Activated CD8-positive, alpha-beta memory T cell treated with anti-CD3 and anti-CD28 coated beads, Interleukin-2, amount 50 U/mL, for 48 hours (primary cell): ENCODE measurements around the gene KMT2E.
"Not testable (repeated sequence)": the region's sequence is repeated elsewhere in the genome, so short reads cannot be mapped to it uniquely, and the experiment has no call there.

Experiments
- DNase-seq: peaks from one replicate; pipeline ENCODE4 v3.0.0-alpha.2; 2020

The KMT2E gene

DNA sequence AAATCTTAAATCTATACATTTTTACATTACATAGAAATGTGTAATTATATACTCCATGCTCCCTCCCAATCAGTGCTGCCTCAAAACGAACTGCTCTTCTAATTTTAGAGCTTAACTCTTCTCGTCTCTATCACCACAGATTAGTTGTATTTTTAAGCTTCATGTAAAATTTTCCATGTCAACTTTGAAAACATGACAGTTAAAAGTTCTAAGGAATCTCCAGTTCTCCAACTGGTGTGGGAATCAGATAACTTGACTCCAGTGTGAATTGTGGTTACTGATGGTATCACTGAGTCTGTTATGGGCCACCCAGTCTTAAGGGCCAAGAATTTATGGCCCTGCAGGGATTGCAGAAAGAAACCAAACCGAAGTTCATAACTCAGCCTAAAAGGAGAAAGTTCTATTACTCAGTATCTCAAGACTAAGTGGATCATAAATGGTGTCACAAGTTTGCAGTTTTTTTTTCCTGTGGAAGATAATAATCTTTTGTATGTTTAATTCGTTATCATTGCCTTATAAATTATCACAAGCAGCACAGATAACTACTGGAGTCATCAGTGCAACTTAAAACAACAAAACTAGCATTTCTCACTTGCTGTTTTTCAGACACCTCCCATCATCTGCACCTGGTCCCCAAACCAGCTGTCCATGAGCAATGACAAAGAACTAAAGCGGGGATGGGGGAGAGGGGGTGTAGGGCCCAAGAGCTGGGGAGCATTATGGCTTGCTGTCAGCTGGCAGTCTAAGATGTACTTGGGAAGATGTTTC lies 31.5 kb upstream of the KMT2E start:
- DNase-seq: no peak

GRCh38 chr7:104983076-104983577 lies 30.9 kb upstream of the KMT2E start:
- no peak for DNase-seq

DNA sequence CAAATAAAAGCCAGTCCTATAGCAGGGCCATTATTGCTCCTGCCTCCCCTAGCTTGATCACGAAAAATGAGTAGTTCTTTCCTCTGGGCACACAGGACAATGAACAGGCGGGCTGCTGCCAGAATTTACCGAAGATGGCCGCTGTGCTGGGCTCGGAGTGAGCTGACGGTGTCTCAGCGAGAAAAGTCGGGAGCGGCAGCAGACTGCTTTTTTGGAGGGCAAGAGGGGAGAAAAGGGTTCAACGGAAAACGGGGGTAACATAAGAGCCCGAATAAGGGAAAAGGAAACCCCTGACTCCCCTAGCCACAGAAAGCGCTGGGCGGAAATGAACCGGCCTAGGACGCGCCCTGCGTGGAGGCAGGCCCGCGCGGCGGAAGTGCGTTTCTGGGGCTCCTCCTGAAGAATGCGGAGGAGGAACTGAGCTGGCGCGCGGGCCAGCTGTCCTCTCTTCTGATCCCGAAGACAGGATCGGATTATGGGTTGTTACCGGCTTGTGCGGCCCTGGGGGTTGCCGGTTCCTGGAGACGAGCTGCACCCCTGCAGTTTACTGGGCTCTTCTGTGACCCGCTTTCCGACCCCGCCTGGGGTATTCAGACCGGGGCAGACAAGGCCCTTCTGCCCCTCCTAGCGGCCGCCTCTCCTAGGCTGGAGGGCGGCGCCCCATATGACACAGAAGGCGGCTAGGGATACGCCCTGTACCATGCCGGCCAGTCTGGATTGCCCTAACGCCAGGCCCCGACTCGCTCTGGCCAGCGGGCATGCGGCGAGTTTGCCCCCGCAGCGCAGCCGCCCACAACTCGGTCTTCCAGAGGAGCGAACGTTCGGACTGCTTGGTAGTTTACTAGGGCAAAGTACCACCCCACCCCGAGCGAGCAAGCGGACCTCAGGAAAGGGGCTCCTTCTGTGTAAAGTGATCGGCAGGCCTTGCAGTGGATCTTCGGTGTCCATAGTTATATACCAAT lies 30.1 kb upstream of the KMT2E start:
- DNase-seq: peak; percentile 90

GRCh38 chr7:104984585-104985258 lies 29.3 kb upstream of the KMT2E start:
- no peak for DNase-seq

- DNase-seq: no peak
Observed at GRCh38 chr7:104985259-104985617, 28.8 kb upstream of the KMT2E start.

DNA sequence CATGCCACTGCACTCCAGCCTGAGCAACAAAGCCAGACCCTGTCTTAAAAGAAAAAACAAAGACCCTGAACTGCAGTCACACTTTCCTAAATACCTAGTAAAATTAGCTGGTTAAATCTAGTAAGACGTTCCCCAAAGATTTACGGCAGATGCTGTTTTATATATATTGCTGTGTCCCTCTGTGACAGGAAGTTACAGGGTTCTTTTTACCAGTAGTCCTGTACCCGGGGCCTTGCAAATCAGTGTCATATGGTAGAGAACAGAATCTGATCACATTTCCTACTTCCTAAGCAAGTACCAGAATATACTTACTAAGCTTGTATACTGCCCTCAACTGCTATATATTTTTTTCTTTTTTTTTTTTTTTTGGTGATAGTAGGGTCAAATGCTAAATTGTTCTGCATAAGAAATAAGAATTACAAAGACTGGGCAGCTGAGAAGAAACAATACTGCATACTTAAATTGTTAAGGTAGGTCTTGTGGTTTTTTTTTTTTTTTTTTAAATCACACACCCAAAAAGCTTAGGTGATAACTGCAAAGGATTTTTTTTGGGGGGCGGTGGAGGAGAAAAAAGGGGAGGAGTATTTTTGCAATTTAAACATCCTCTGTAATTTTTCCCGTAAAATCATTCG lies 27.3 kb upstream of the KMT2E start:
- DNase-seq: no peak

DNA sequence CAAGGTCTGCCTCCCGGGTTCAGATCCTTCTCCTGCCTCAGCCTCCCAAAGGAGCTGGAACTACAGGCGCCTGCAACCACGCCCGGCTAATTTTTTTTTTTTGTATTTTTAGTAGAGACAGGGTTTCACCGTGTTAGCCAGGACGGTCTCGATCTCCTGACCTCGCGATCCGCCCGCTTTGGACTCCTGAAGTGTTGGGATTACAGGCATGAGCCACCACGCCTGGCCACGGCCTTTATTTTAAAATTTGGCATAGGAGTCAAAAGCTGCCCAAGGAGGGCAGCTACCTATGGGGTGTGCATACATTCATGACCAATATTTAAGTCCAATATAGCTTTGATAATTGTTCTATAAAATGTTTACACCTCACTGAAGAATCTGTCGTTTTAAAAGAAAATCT lies 26.6 kb upstream of the KMT2E start:
- DNase-seq: not testable (repeated sequence)

- DNase-seq: no peak
Observed at GRCh38 chr7:104990983-104991382, 23.0 kb upstream of the KMT2E start.

GRCh38 chr7:104992306-104992705 lies 21.7 kb upstream of the KMT2E start:
- DNase-seq: no peak

DNA sequence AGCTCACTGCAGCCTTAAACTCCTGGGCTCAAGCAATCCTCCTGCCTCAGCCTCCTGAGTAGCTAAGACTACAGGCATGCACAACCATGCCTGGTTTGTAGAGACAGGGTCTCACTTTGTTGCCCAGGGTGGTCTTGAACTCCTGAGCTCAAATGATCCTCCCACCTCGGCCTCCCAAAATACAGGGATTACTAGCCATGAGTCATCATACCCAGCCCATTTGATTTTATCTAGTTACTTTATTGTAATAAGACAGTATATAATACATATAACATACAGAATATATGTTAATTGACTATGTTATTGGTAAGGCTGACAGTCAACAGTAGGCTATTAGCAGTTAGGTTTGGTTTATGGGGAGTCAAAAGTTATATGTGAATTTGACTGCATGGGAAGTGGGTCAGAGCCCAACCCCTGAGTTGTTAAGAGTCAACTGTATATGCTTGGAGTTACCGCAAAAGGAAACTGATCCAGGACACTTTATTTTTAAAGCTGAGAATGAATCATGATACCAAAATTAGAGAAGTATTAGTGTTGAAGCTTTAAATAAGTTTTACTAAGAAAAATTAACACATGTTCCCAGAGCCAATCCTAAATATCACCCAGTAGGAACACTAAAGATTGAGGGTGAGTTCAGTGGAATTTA lies 20.7 kb upstream of the KMT2E start:
- no peak for DNase-seq

DNA sequence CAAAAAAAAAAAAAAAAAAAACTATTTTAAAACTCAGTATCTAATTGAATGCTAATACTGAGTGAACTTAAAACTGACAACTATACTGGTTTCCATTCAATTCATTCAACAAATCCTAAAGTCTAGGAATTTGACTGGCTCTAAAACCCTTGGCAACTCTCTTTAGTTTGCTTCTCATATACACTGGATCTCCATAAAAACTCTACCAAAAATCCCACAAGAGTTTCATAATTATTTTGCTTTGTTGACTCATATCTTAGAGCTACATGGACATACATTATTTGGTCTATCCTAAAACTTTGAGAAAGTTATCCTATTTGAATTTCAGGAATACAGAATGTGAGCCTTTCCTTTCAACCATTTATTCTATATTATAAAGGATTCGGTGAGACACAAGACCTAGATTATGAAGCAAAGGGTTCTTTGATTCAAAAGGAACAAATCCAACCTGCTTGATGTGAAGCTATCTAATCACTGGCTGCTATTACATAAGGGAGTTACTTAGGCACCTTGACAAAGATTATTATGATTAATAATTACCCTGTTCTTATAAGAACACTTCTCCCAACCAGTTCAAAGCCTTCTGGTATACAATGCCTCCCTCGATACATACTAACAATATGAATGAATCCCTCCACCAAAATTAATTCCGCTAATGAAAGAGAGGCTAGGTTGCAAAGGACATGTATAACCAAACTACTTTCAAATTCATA lies 15.8 kb upstream of the KMT2E start:
- DNase-seq: no peak

GRCh38 chr7:105000200-105000599 lies 13.8 kb upstream of the KMT2E start:
- no peak for DNase-seq

- DNase-seq: no peak
Observed at GRCh38 chr7:105000927-105001336, 13.1 kb upstream of the KMT2E start.

DNA sequence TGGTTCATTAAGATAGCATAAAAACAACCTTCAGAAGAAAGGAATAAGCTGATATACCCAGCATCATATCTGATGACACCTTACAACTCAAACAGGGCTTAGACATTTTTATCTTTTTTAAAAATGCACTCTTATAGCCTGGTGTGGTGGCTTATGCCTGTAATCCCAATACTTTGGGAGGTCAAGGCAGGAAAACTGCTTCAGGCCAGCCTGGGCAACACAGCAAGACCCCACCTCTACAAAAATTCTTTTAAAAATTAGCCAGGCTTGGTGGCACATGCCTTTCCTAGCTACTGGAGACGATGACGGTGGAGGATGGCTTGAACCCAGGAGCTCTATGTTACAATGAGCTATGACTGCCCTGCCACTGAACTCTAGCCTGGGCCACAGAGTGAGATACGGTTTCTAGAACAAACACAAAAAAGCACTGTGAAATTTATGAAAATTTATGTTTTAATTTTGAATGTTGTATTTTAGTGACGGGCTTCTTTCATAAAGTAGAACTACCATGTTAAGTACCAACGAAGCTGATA lies 12.3 kb upstream of the KMT2E start:
- no peak for DNase-seq

GRCh38 chr7:105003275-105003674 lies 10.7 kb upstream of the KMT2E start:
- DNase-seq: no peak

- no peak for DNase-seq
Observed at GRCh38 chr7:105003872-105004510, 10.0 kb upstream of the KMT2E start.

- not testable (repeated sequence) for DNase-seq
Observed at GRCh38 chr7:105005006-105005405, 9.0 kb upstream of the KMT2E start.

- not testable (repeated sequence) for DNase-seq
Observed at GRCh38 chr7:105005486-105005885, 8.5 kb upstream of the KMT2E start.

DNA sequence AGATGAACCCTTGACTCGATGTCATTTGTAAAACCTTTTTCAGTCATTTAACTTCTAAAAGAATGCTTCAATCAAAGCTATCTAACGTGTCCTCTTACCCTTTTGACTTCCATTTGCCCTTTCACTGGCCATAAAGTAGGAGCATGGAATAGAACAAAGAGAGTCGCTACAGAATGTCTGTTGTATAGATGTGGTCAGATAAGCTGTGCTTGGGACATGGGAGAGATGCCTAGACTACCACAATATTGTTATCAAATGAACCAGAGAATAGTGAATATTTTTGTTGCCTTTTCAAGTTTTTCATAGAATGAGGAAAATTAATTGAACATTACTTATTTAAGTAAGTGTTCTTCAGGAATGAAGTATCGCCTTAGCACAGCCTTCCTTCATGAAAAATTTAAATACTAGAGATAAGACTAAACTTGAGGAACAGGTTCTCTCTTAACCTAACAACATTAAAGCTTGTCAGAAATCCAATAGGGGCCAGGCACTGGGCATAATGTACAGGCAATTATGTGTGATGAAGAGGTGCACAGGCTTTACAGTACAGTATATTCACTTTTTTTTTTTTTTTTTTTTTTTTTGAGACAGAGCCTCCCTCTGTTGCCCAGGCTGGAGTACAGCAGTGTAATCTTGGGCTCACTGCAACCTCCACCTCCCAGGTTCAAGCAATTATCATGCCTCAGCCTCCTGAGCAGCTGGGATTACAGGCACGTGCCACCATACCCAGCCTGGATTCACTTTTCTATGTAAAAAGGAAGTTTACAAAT lies 7.5 kb upstream of the KMT2E start:
- no peak for DNase-seq

DNA sequence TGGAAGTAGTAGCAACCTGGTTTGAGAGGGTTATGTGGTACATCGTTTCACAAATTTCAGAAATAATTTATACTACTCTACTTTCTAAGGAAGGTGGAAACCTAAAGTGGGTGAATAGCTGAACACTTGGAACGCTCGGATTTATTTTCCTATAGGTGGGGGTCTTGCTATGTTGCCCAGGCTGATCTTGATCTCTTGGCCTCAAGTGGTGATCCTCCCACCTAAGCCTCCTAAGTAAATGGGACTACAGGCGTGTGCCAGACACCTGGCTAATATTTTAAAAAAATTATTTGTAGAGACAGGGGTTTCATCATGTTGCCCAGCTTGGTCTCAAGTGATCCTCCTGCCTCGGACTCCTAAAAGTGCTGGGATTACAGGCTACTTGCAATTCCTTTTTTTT lies 6.7 kb upstream of the KMT2E start:
- DNase-seq: no peak
